Panc1 (cell line): ENCODE results near the gene OR2W3. TPM values are rescaled to one million over a fixed set of nuclear protein-coding genes. Genes with fewer than 3 reads are reported as not detected.

Source experiments
- ATAC-seq: fragments of 200-7000 bp; cut with Tn5 transposase; 2 replicates; pipeline ENCODE4 v1.9.1; 2020; ENCODE audit warnings: mild to moderate bottlenecking, moderate library complexity
- BruUV-seq: library from RNA; stranded (reverse); fragments of 400-500 nt; replicated peaks from 2 replicates; lab custom pipeline; 2021; lab: Mats Ljungman, UMichigan
- CTCF ChIA-PET: fragments of 300-600 bp; sonication (Branson Sonifier 250); formaldehyde crosslinking; loops from one replicate; lab custom pipeline; 2022; ENCODE audit warnings: antibody characterized with exemption; lab: Charles Lee
- POLR2A ChIA-PET: fragments of 300-600 bp; sonication (Branson Sonifier 250); formaldehyde crosslinking; loops from one replicate; lab custom pipeline; 2022; ENCODE audit warnings: antibody characterized with exemption; lab: Charles Lee
- DNase-seq: peaks from one replicate; pipeline ENCODE4 v3.0.0-alpha.2; 2010; ENCODE audit warnings: low read depth, low spot score
- H3K27ac ChIP-seq: 2 replicates; pipeline ENCODE4 v1.5.1; 2011; ENCODE audit warnings: mild to moderate bottlenecking, low read length, inconsistent platforms
- H3K27me3 ChIP-seq: fragments of 200-500 bp; sonication (Bioruptor generic); 2 replicates; pipeline ENCODE4 v1.6.0; 2014; ENCODE audit warnings: low read length, inconsistent platforms; ENCODE audit not compliant: control insufficient read depth, insufficient read depth
- H3K36me3 ChIP-seq: fragments of 200-500 bp; sonication (Bioruptor generic); 2 replicates; pipeline ENCODE4 v1.5.1; 2014; ENCODE audit warnings: inconsistent platforms, mild to moderate bottlenecking, low read length, moderate library complexity; ENCODE audit not compliant: control insufficient read depth, insufficient read depth
- H3K4me1 ChIP-seq: 2 replicates; pipeline ENCODE4 v1.5.1; 2011; ENCODE audit warnings: inconsistent platforms, mild to moderate bottlenecking, low read length, moderate library complexity; ENCODE audit not compliant: control insufficient read depth, insufficient read depth
- H3K4me3 ChIP-seq, 2 experiments: 2 replicates each; pipeline ENCODE4 v1.5.1; 2011 to 2012; ENCODE audit warnings: low read depth in 2 of 2, low read length in 2 of 2, mild to moderate bottlenecking in 2 of 2, inconsistent platforms in 1 of 2, moderate library complexity in 1 of 2
- H3K9me3 ChIP-seq: fragments of 200-500 bp; sonication (Bioruptor generic); 2 replicates; pipeline ENCODE4 v1.5.1; 2014; ENCODE audit warnings: low read depth, mild to moderate bottlenecking, inconsistent platforms, low read length, moderate library complexity; ENCODE audit not compliant: control insufficient read depth, insufficient read depth
- CTCF ChIP-seq: fragments of 450-650 bp; IDR thresholded peaks from 2 replicates; pipeline ENCODE4 v1.5.1; 2017; ENCODE audit warnings: mild to moderate bottlenecking
- POLR2AphosphoS5 ChIP-seq: IDR thresholded peaks from 2 replicates; pipeline ENCODE4 v1.6.1; 2012; ENCODE audit warnings: mild to moderate bottlenecking, low read depth, low read length, moderate library complexity
- REST ChIP-seq, 2 experiments: IDR thresholded peaks; 2 replicates each; pipeline ENCODE4 v1.6.1; 2011 to 2012; ENCODE audit warnings: low read depth in 2 of 2, control low read depth in 1 of 2, low read length in 1 of 2, mild to moderate bottlenecking in 1 of 2, moderate library complexity in 1 of 2; ENCODE audit not compliant: insufficient read depth in 1 of 2
- SIN3A ChIP-seq: IDR thresholded peaks from 2 replicates; pipeline ENCODE4 v1.6.1; 2012; ENCODE audit warnings: low read depth, mild to moderate bottlenecking, low read length, moderate library complexity, borderline replicate concordance; ENCODE audit not compliant: insufficient read depth
- TCF7L2 ChIP-seq: IDR thresholded peaks from 2 replicates; pipeline ENCODE4 v1.6.1; 2011; ENCODE audit warnings: mild to moderate bottlenecking, low read depth, low read length, inconsistent platforms
- in situ Hi-C: cut with HindIII; loops from 2 replicates; pipeline ENCODE4 v1.10.0; 2016; ENCODE audit warnings: low sequenced_read_pairs, low pct_unique_long_range_greater_than_20kb
- intact Hi-C: fragments of 100-400 bp; cut with micrococcal nuclease; formaldehyde crosslinking; loops from one replicate; pipeline ENCODE4 v1.10.0; 2022; ENCODE audit not compliant: unreplicated experiment
- total RNA-seq: library from RNA; stranded (reverse); gene quantifications from one replicate; pipeline ENCODE4 v1.2.1, GENCODE V29; 2021; ENCODE audit not compliant: unreplicated experiment

The OR2W3 gene
- total RNA-seq, 1 experiment from 2014 or later = not detected

GRCh38 chr1:247914941-247915662 lies 19.7 kb downstream of the OR2W3 start:
- no peaks in the 10 kb centered on the region for H3K27me3 ChIP-seq
- in situ Hi-C loops = no loop called here
- CTCF ChIA-PET = no interaction called here

GRCh38 chr1:247919952-247920351 lies 24.6 kb downstream of the OR2W3 start, which contains the start of gene OR2T8:
OR2T8 (plus strand) TSS chr1:247920252; CDS start chr1:247921018, 766 bp downstream.
- no TSS peak for BruUV-seq
- in situ Hi-C loops = no loop called here

More at GRCh38 chr1:247914941-247915662, 19.7 kb downstream of the OR2W3 start:
- intact Hi-C loops = loop anchor here (10.0 kb wide), 1 partner anchor 60 kb away; the partner anchor contains the start of gene TRIM58
- Histone ChIP-seq H3K36me3 (no peaks in the 10 kb centered on the region), H3K27ac (no peak overlapping the region), H3K9me3 (no peaks in the 10 kb centered on the region), H3K4me1 (no peaks in the 10 kb centered on the region), H3K4me3 (no peak overlapping the region)
- DNase-seq (no peak), ATAC-seq (no peak; the same call in 1 of the 2 replicates)
- TF ChIP-seq CTCF (no peak), REST (IDR thresholded peaks at IDR 0.05; ENCODE audit: insufficient read depth in 1 of 2, low read depth in 2 of 2, low read length in 1 of 2) (no peak), SIN3A (no peak), TCF7L2 (no peak), POLR2AphosphoS5 (no peak)
- POLR2A ChIA-PET = no interaction called here
- no TSS peak for BruUV-seq

More at GRCh38 chr1:247919952-247920351, 24.6 kb downstream of the OR2W3 start, which contains the start of gene OR2T8:
- H3K4me3 ChIP-seq = no peak within 1 kb of the TSS
- no peaks in the 10 kb centered on the region for H3K4me1 ChIP-seq
- ChIA-PET CTCF (no interaction called here), POLR2A (no interaction called here)
- ATAC-seq (no peak), DNase-seq (no peak)
- no peaks in the 10 kb centered on the region for H3K27me3 ChIP-seq
- H3K27ac ChIP-seq = no peak within 1 kb of the TSS
- no peaks in the 10 kb centered on the region for H3K9me3 ChIP-seq
- no peaks in the 10 kb centered on the region for H3K36me3 ChIP-seq
- no peak for TF ChIP-seq REST (IDR thresholded peaks at IDR 0.05; ENCODE audit: insufficient read depth in 1 of 2, low read depth in 2 of 2, low read length in 1 of 2)
- TF ChIP-seq SIN3A = no peak
- TF ChIP-seq CTCF = no peak
- TF ChIP-seq TCF7L2 = no peak
- no peak for TF ChIP-seq POLR2AphosphoS5
- intact Hi-C loops = loop anchor here (10.0 kb wide), 1 partner anchor 65 kb away; the partner anchor contains the start of gene TRIM58
